ENCODE results near the gene UBE2S. TPM values are rescaled to one million over a fixed set of nuclear protein-coding genes. Genes with fewer than 3 reads are reported as not detected.
"Not testable (repeated sequence)": the region's sequence is repeated elsewhere in the genome, so short reads cannot be mapped to it uniquely, and the experiment has no call there.

Gene UBE2S
- total RNA-seq, 2 donors from 2014 or later: 6.5 to 7.9 TPM

- peak in 3 of 4 donors; percentile 27 to 42 (median 36) for DNase-seq
- H3K4me1 ChIP-seq: peaks cover 13% of the 10 kb centered on the region
- H3K4me3 ChIP-seq: peak overlapping the region; percentile 69 to 76
- peaks cover 0 to 2% of the 10 kb centered on the region in 2 donors for H3K36me3 ChIP-seq (replicated peaks in 1 of 2; ENCODE audit: insufficient read depth in 1 of 2, low read depth in 2 of 2)
- no peak for TF ChIP-seq POLR2A (IDR thresholded peaks at IDR 0.05)
- no peak for TF ChIP-seq CTCF (IDR thresholded peaks at IDR 0.05)
- no peaks in the 10 kb centered on the region for H3K27me3 ChIP-seq
- H3K9me3 ChIP-seq: no peaks in the 10 kb centered on the region
- H3K27ac ChIP-seq: peak overlapping the region; percentile 93 to 100 (median 98)
- ATAC-seq: peak; percentile 8
- WGBS, 2 donors: 16 to 17% methylated on average over 6 to 35 of the region's 35 CpGs
- intact Hi-C loops (cut with DNase I): no loop called here
Observed at GRCh38 chr19:55406826-55407549, 600 bp downstream of the UBE2S start.

- intact Hi-C loops (cut with DNase I): no loop called here
- Histone ChIP-seq H3K36me3 (replicated peaks in 1 of 2; ENCODE audit: insufficient read depth in 1 of 2, low read depth in 2 of 2) (peaks cover 0 to 2% of the 10 kb centered on the region in 2 donors), H3K4me3 (no peak overlapping the region), H3K4me1 (peaks cover 13% of the 10 kb centered on the region), H3K27me3 (no peaks in the 10 kb centered on the region), H3K27ac (no peak overlapping the region), H3K9me3 (no peaks in the 10 kb centered on the region)
- ATAC-seq (no peak), DNase-seq (no peak)
- TF ChIP-seq CTCF (IDR thresholded peaks at IDR 0.05) (no peak), POLR2A (IDR thresholded peaks at IDR 0.05) (no peak)
- WGBS, 2 donors: 83 to 86% methylated on average over 13 to 14 of the region's 14 CpGs
Observed at GRCh38 chr19:55406091-55406825, 1.3 kb downstream of the UBE2S start.

DNA sequence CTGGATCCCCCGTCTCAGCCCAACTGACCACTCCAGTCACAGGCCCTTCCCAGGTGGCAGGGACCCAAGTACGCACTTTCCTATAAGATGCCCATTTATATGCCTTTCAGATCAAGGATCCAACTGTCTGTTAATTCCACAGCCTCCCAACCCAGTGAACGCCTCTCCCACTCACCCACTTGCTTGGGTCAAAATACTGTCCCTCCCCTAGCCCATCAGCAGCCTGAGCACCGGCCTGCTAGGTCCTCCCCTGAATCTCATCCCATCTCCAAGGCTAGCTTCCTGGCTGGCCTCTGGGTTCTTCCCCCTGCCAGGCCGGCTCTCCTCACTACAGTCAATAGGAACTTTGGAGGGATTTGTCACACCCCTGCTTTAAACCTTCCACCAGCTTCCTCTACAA is 1.9 kb downstream of the UBE2S start:
- H3K4me1 ChIP-seq: peaks cover 13% of the 10 kb centered on the region
- intact Hi-C loops (cut with DNase I): no loop called here
- H3K4me3 ChIP-seq: no peak overlapping the region
- peaks cover 0 to 5% of the 10 kb centered on the region in 2 donors for H3K36me3 ChIP-seq (replicated peaks in 1 of 2; ENCODE audit: insufficient read depth in 1 of 2, low read depth in 2 of 2)
- ATAC-seq (no peak), DNase-seq (no peak)
- no peaks in the 10 kb centered on the region for H3K27me3 ChIP-seq
- no peaks in the 10 kb centered on the region for H3K9me3 ChIP-seq
- 86 to 94% methylated on average over 5 of the region's 5 CpGs for WGBS, 2 donors
- TF ChIP-seq POLR2A (IDR thresholded peaks at IDR 0.05): no peak
- TF ChIP-seq CTCF (IDR thresholded peaks at IDR 0.05): no peak
- H3K27ac ChIP-seq: no peak overlapping the region

- H3K27ac ChIP-seq: no peak overlapping the region
- 97% methylated on average over 2 of the region's 2 CpGs; no CpG with 5 or more reads in 1 of the 2 donors for WGBS, 2 donors
- DNase-seq: no peak
- no peak for ATAC-seq
- peaks cover 0 to 5% of the 10 kb centered on the region in 2 donors for H3K36me3 ChIP-seq (replicated peaks in 1 of 2; ENCODE audit: insufficient read depth in 1 of 2, low read depth in 2 of 2)
- no peaks in the 10 kb centered on the region for H3K27me3 ChIP-seq
- H3K4me3 ChIP-seq: no peak overlapping the region
- H3K4me1 ChIP-seq: peaks cover 7% of the 10 kb centered on the region
- intact Hi-C loops (cut with DNase I): no loop called here
- TF ChIP-seq POLR2A (IDR thresholded peaks at IDR 0.05) (no peak), CTCF (IDR thresholded peaks at IDR 0.05) (no peak)
- H3K9me3 ChIP-seq: no peaks in the 10 kb centered on the region
Observed at GRCh38 chr19:55402509-55402908, 5.1 kb downstream of the UBE2S start.

DNA sequence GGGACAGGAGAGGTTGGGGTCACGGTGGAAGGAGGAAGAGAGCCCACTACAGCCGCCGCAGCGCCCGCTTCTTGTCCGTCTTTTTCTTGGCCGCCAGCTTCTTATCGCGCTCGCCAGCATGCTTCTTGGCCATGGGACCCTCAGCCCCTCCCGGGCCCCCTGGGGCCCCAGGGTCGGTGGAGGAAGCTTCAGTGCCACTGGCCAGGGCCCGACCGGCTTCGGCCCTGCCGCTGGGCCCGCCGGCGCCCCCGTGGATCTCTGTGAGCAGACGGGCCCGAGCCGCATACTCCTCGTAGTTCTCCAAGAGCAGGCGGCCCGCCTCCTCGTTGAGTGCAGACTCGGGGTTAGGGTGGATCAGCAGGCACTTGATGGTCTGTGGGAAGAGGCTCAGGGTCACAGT is 6.2 kb downstream of the UBE2S start:
- H3K27me3 ChIP-seq; DNase-seq; H3K27ac ChIP-seq; H3K4me1 ChIP-seq; H3K9me3 ChIP-seq; ATAC-seq; H3K4me3 ChIP-seq; intact Hi-C loops (cut with DNase I); H3K36me3 ChIP-seq (replicated peaks in 1 of 2; ENCODE audit: insufficient read depth in 1 of 2, low read depth in 2 of 2): not testable (repeated sequence)
- WGBS, 2 donors: no CpG with 5 or more reads among the region's 28 CpGs

All from body of pancreas (tissue), 4 donors.